HFF-Myc (cell line): ENCODE results near the gene TTC28.

Experiments used
- DNase-seq: peaks from one replicate; pipeline ENCODE4 v3.0.0-alpha.2; 2011; ENCODE audit warnings: low read depth; ENCODE audit errors: extremely low read depth
- H3K4me3 ChIP-seq: replicated peaks from 2 replicates; pipeline ENCODE4 v1.5.1; 2011; ENCODE audit warnings: low read depth, mild to moderate bottlenecking, control low read depth, low read length
- TF ChIP-seq, protein P1 (sequence below): IDR thresholded peaks from 2 replicates; pipeline ENCODE4 v1.5.1; 2012; ENCODE audit warnings: mild to moderate bottlenecking, low read depth, low read length, control low read depth; ENCODE audit errors: missing control alignments

The TTC28 gene

DNA sequence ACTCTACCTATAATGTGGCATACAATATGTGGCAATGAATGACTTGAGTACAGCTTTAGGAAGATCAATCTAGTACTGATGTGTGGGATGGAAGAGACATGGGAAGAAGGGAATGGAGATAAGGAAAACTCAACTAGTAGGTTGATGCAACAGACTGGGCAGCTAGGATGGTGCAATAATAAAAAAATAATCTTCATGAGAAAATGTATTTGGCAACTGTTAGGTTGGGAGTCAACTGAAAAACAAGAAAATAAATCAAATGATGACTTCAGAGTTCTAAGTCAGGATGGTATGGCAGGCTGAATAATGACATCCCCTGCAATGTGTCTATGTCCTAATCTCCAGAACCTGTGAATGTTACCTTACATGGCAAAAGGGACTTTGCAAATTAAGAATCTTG lies 523.8 kb downstream of the TTC28 start:
- no peak overlapping the region for H3K4me3 ChIP-seq
- DNase-seq: no peak
- TF ChIP-seq, protein P1, sequence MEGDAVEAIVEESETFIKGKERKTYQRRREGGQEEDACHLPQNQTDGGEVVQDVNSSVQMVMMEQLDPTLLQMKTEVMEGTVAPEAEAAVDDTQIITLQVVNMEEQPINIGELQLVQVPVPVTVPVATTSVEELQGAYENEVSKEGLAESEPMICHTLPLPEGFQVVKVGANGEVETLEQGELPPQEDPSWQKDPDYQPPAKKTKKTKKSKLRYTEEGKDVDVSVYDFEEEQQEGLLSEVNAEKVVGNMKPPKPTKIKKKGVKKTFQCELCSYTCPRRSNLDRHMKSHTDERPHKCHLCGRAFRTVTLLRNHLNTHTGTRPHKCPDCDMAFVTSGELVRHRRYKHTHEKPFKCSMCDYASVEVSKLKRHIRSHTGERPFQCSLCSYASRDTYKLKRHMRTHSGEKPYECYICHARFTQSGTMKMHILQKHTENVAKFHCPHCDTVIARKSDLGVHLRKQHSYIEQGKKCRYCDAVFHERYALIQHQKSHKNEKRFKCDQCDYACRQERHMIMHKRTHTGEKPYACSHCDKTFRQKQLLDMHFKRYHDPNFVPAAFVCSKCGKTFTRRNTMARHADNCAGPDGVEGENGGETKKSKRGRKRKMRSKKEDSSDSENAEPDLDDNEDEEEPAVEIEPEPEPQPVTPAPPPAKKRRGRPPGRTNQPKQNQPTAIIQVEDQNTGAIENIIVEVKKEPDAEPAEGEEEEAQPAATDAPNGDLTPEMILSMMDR: no peak

DNA sequence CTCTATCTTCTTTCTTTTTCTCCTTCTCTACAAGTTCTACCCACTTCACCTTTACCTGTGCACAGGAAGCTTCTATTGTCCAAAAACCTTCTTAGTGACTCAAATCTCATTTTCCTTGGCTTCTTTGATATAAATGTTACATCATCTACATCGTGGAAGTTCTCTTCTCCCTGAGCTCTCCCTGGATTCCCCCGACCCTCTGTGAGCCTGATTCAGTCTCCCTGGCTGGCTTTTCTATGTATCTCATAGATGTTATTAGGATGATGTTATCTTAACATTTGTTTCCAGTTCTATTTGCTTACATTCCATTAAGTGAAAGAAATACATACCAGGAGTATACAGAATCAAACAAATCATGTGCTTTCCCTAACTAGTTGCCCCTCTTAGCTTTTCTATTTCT lies 524.8 kb downstream of the TTC28 start:
- TF ChIP-seq, protein P1: no peak
- DNase-seq: no peak

DNA sequence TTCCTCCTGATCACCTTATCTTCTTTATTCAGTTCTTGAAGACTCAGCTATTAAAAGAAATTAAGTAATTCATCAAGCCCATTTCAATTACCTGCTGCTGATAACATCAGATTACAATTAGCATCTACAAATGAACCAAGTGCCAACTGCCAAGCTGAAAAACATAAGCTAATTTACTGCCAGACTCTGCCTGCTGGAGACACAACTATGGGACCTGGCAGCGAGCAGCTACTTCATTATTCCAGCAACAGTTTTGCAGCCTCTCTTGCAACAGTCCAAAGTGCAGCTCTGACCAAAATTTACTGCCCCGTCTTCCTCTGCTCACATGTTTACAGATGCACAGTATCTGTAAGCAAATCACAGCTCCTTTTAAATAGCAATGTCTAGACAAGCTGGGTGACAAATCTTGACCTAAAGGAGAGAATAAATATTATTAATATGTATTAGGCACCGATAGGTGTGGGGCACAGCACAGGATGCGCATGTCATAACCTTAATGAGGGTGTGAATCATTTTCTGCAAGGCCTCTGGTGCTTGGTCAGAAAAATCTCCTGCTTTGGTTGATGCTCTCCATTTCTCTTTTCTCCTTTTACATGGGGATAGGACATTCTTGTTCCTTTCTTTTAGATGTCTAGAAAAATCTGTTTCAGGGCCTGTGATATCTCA lies 528.4 kb downstream of the TTC28 start:
- TF ChIP-seq, protein P1: no peak
- no peak for DNase-seq
- no peak overlapping the region for H3K4me3 ChIP-seq

More for the DNA sequence above, 524.8 kb downstream of the TTC28 start:
- no peak overlapping the region for H3K4me3 ChIP-seq

DNA sequence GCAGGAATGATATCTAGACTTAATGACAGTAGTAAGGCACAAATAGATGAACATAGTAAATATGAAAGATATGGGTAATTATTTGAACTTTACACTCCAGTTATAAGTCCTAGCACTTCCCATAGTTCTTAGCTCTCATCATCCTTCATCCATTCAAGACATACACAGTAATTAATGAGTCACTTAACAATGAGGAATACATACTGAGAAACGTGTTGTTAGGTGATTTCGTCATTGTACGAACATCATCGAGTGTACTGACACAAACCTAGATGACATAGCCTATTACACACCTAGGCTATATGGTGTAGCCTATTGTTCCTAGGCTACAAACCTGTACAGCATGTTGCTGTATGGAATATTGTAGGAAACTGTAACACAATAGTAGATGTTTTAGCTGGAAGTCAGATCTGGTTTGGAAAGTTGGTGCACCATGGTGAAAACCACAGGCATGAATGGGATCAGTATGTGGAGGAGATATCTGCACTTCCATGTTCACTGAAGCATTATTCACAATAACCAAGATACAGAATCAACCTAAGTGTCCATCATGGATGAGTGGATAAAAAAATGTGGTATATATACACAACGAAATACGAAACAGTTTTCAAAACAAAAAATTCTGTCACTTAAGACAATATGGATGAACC lies 530.7 kb downstream of the TTC28 start:
- no peak for DNase-seq

DNA sequence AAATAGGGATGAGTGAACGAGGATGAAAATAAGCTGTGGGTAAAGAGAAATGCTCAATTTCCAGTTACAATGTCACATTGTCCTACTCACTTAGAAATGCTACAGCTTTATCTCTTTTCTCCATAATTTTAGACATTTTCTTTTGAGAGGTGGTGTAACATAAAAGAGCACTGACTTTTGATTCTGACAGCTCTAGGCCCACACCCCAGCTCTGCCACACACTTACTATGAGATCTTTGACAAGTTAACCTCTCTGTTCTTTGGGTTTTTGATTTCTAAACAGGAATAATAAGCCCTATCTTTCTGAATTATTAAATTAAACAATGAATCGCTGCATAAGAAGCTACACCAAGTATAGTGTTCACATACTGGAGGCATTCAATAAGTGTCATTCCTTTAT lies 532.2 kb downstream of the TTC28 start:
- no peak overlapping the region for H3K4me3 ChIP-seq
- no peak for DNase-seq
- TF ChIP-seq, protein P1: no peak

More for the DNA sequence above, 530.7 kb downstream of the TTC28 start:
- TF ChIP-seq, protein P1: no peak
- no peak overlapping the region for H3K4me3 ChIP-seq

DNA sequence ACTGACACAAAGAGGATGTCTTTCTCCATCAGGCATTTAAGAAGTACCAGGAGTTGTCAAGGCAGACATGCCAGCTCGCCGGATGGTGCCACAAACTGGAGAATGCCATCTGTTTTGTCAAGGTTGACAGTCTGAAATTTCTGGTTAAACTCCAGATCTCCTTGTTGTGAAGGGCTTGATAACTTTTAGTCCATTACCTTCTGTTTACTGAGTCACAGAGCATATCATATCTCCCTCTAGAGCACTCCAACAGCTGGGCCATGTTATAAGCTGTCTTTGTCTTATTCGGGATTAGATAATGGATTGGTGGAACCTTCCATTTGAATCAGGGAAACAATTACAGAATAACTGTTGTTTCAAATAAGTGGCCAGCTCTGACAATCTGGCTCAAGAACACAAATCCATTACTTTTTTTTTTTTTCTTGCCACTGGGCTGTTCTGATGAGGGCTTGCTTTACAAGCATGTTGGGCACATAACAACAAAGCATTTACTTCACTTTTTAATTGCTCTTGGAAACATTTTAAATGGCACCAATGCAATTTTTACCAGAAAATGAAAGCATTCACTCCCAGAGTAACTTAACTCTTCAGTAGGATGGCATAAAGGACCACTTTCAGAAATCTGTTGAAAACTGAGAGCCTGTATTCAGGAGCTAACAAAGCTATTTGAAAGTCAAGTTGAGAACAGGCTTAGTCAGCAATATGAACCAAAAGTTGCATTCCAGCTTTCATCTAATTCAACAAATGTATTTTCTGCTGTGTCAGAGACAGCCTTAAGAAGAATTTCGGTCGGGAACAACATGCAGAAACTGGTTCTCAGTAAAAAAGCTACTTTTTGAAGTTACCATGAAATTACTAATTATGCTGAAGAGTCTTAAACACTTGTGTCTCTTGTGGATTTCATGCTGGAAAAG lies 533.0 kb downstream of the TTC28 start:
- no peak for DNase-seq
- TF ChIP-seq, protein P1: no peak
- H3K4me3 ChIP-seq: no peak overlapping the region
